Cardiac fibroblast (primary cell): ENCODE measurements around the gene RHEB.

Source experiments
- DNase-seq, 2 donors: peaks; one replicate each; pipeline versions ENCODE4 v3.0.0 to v3.0.0-alpha.2; 2010; ENCODE audit warnings: low read depth in 2 of 2
- H3K4me3 ChIP-seq, 2 donors: replicated peaks in 1 of 2; 1 replicate in 1 of 2; 2 replicates in 1 of 2; pipeline ENCODE4 v1.5.1; 2011; ENCODE audit warnings: low read depth in 2 of 2, low read length in 2 of 2, mild to moderate bottlenecking in 2 of 2, moderate library complexity in 1 of 2
- CTCF ChIP-seq: IDR thresholded peaks from one replicate; pipeline ENCODE4 v1.5.1; 2011; ENCODE audit warnings: low read depth, mild to moderate bottlenecking, low read length, inconsistent platforms

Gene RHEB

GRCh38 chr7:151440799-151441445 is 78.8 kb downstream of the RHEB start:
- peak in 1 of 2 donors; percentile 50 for DNase-seq
- no peak for TF ChIP-seq CTCF
- no peak overlapping the region for H3K4me3 ChIP-seq

- H3K4me3 ChIP-seq, result peak within 1 kb of the TSS in 1 of 2 donors; percentile 23
- no peak for DNase-seq
- no peak for TF ChIP-seq CTCF
Observed at GRCh38 chr7:151439855-151440798, 79.6 kb downstream of the RHEB start, which contains the start of gene CRYGN. TSS of gene CRYGN (minus strand) at chr7:151440141. CDS start at chr7:151439917, 224 bp downstream.

GRCh38 chr7:151438864-151439601 is 80.7 kb downstream of the RHEB start:
- DNase-seq, result no peak
- H3K4me3 ChIP-seq, result no peak overlapping the region
- no peak for TF ChIP-seq CTCF

GRCh38 chr7:151437866-151438516 is 81.7 kb downstream of the RHEB start:
- no peak for TF ChIP-seq CTCF
- H3K4me3 ChIP-seq, result no peak overlapping the region
- DNase-seq, result no peak

- no peak overlapping the region for H3K4me3 ChIP-seq
- TF ChIP-seq CTCF, result no peak
- no peak for DNase-seq
Observed at GRCh38 chr7:151437159-151437553, 82.5 kb downstream of the RHEB start.
